HG02798 (cell line): Measurements from ENCODE around the gene BMPER.

Source experiments
- ATAC-seq: cut with Tn5 transposase; IDR thresholded peaks from one replicate; pipeline ENCODE4 v1.9.1; 2021; ENCODE audit warnings: mild to moderate bottlenecking; ENCODE audit not compliant: unreplicated experiment, poor library complexity

The BMPER gene

DNA sequence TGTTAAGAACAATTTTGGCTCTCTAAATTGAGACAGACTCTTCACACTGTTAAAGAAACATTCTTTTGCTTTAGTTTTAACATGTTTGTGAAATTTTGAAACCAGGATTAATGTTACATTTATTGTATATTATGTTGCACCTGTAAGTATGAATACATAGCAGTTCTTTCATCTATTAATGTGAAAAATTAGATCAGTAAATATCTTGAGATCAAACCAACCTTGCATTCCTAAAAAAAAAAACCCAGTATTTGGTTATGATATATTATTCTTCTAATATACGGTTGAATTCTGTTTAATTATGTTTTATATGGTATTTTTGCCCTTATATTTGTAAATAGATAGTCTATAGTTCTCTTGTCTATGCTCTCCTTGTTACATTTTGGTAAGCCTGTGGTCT, 219.4 kb downstream of the BMPER start:
- ATAC-seq = no peak

GRCh38 chr7:34128762-34129161, 223.4 kb downstream of the BMPER start:
- ATAC-seq = no peak

DNA sequence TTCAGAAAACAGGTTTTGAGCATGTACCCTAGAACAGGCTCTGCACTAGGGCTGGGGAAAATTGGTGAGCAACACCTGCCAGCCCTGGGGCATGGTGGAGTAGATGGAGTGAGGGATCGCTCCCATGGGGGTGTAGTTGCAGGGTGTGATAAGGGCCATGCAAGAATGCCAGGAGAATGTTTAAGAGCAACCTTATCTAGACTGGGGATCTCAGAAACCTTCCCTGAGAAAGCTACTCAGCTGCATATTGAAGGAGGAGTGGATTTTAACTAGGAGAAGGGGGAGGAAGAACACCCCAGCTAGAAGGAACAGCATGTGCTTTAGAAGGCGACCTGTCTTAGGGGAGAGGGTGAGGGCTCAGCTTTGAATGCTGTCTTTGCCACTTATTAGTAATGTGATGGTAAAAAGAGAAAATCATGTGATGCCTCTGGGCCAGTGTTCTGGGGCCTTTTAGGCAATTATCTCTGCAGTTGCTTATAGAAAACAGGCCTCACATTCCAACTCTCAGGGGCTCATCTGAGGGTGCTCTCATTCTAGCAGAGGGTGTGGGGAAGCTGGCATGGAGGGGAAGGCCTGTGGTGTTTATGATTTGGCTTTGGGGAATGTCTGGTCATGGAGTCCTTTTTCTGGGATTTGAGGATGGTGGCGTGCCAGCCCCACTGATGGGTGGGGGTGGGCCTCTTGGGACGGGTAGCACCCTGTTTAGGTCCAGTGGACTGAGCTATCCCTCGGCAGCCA, 225.4 kb downstream of the BMPER start:
- ATAC-seq = no peak

DNA sequence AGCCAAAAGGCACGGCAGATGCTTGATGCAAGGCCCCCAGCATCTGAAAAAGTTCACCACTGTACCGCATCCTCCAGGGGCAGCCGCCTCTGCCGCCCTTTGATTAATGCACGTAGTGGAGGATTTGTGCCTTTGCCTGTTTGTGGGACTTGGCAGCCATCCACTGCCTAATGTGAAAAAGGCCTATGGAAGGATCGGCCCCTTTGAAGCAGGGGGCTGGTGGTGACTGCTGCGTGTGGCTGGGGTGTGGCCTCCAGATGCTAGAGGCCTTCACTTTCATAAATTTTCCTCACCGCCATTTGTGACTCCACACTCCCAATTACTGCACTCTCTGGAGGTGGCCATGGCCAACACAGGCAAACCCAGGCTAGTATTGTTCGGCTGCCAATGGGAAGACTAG, 226.0 kb downstream of the BMPER start:
- no peak for ATAC-seq

- ATAC-seq = no peak
These were observed 228.1 kb downstream of the BMPER start for GRCh38 chr7:34133356-34133982.

- ATAC-seq = peak; percentile 55
These were observed 228.8 kb downstream of the BMPER start for GRCh38 chr7:34133983-34134782.

DNA sequence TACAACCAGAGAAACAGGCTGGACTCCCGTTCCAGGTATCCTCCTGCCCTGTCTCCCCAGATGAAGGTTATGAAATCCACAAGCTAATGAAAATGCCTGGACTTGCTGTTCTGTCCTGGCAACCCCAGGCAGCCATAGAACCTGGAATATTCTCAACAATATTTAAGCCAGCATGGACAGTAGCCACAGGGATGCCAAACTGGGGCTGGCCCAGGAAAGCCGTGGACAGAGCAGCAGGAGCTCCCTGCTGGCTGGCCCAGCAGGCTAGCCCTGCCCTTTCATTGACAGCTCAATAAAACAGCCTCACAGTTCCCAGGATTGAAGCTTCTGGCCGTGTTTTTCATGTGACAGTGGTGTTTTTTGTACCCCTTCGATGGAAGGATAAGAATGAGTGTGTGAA, 230.6 kb downstream of the BMPER start:
- ATAC-seq = no peak

DNA sequence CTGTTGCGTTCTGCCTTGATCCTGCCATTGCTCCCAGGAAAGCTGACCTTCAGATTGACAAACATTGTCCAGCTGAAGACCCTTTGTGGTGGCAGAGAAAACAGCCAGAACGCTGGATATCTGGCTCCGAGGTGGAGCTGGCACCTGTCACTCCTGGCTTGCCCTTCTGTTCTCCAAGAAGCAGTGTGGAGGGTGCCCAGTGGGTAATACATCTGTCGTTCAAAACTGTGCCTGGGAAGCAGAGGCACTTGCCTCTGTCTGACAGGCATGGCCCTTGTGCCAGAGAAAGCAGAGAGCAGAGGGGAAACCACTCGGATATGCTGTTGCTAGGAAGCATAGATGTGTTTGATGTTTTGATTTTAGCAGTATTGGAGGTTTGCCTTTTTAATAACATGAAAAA, 231.4 kb downstream of the BMPER start:
- ATAC-seq = no peak

- no peak for ATAC-seq
These were observed 231.8 kb downstream of the BMPER start for GRCh38 chr7:34137176-34137575.

DNA sequence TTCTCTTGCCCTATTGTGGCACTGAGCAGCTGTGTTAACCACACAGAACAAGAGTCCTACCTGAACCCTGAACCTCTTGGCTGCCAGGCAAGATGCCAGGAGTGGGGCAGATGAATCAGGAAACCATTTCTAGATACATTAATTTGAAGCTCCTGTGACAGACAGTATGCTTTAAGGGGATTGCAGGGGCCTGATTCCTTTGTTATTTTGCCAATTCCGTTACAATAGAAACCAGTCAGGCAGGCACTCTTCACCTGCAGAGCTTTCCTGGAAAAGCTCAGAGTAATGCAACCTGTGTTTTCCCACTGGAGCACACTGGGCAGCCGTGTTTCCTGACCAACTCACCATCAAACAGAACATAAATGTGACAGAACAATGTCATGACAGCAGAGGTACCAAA, 233.1 kb downstream of the BMPER start:
- no peak for ATAC-seq

DNA sequence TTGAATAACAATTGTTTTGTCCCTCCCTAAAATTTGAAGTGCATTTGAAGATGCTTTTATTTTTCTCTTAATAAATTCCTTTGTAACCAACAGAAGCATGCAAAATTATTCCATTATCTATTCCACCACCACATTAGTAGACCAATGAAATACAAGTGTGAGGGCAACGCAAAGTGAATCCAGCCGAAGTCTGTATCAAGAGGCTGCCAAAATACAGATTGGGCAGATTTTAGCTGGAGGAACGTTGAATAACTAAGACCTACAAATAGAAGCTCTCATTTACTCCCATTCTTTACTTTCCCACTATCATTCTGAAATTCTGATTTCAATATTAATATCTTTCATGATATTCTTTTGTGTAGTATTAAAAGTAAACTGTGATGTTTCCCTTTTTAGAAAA, 233.7 kb downstream of the BMPER start:
- no peak for ATAC-seq

DNA sequence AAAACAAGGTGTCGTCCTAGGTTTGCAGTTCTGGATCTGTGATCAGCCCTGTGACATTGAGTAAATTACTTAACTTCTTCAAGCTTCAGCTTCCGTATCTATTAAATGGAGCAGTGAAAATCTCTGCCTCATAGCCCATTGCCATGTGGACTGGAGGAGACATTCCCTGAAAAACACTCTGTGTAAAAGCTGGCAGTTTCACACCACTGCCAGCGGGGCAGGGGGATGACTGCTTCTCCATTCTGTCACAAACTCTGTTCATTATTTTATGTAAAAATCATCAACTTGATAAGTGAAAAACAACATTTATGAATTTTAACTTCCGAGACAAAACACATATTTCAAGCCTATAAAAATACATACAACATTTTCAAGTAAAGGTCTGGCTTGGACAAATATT, 234.7 kb downstream of the BMPER start:
- no peak for ATAC-seq

DNA sequence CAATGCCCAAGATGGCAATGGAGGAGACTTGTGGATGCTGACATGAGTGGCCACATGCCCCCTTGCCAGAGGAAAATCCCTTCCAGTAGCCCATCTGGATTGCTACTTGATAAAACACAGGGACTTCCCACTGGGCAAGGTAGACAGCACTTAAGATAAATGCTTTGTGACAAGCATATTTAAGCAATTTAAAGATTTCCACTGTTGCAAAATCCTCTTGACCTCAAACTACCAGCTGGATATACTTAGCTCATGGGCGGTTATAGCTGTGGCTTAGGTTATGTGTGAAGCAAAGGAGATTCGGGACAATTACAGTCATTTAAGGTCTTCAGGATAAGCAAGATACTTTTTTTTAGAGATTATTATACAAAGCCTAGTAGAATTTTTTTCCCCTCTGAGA, 238.1 kb downstream of the BMPER start:
- ATAC-seq = no peak

GRCh38 chr7:34145603-34146002, 240.3 kb downstream of the BMPER start:
- no peak for ATAC-seq

DNA sequence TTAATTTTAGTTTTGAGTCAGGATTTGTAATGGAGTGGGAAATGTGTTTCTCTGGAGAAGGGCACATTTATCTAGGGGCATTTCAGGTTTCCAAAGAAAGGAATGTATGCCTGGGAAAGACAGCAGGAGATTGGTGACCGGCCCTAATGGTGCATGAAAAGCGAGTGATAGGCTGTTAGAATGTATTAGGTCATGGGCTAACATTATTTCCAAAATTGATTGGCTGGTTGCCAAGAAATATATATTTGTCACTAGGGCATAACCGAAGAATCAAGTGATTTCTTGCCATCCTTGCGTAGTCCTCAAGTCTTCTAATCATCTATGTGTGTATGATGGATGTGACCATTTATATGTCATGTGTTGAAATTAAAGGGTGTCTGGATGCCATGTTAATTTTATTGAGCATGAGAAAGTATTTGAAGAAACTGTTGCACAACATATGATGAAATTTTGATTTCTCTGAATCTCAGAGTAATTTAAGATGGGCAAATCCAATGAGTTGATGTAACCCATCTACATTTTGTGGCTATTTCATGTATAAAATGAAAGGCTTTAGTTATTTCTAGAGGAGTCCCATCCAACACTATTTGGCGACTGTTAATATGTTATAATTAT, 248.4 kb downstream of the BMPER start:
- no peak for ATAC-seq

DNA sequence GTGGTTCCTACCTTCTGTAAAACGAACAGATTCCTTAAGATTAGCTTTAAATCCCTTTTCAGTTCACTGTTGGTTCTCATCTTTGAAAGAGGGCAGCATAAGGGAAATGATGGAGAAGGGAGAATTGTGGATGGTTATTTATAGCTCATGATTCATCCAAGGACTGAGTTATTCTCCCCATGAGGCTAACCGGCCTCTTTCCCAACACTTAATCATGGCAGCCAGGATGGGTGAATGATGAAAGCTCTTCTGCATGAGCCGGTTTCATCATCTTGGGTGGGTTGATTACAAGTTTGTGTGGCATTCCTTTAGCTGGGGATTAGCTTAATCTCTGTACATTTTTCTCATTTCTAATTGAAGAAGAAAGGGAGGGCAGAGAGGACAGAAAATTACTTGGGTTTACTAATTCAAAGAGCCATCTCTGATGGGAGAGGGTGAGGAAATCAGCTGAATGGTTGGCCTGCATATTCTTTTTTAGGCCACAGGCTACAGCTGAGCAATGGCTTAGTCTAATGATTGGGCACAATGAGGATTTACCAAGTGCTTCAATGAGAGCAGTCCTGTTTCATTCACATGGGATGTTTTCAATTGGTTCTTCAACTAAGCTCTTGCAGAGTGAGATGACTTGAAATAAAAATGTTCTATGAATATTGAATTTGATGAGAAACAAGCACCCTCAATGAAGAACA, 250.0 kb downstream of the BMPER start:
- no peak for ATAC-seq

- no peak for ATAC-seq
These were observed 251.0 kb downstream of the BMPER start for GRCh38 chr7:34156336-34156735.

GRCh38 chr7:34157137-34157536, 251.8 kb downstream of the BMPER start:
- no peak for ATAC-seq

GRCh38 chr7:34158368-34159153, 253.2 kb downstream of the BMPER start:
- no peak for ATAC-seq
